HL-60 (cell line): ENCODE measurements around the gene BCL7A.

ENCODE experiments used
- CTCF ChIP-seq: IDR thresholded peaks from one replicate; pipeline ENCODE4 v1.5.1; 2011; ENCODE audit warnings: low read length, control low read depth, inconsistent platforms; ENCODE audit not compliant: insufficient read depth
- POLR2AphosphoS5 ChIP-seq: IDR thresholded peaks from 2 replicates; pipeline ENCODE4 v1.6.1; 2012; ENCODE audit warnings: low read depth
- REST ChIP-seq: IDR thresholded peaks from 2 replicates; pipeline ENCODE4 v1.6.1; 2012; ENCODE audit warnings: low read depth; ENCODE audit not compliant: insufficient replicate concordance
- SPI1 ChIP-seq: IDR thresholded peaks from 2 replicates; pipeline ENCODE4 v1.6.1; 2012; ENCODE audit warnings: low read depth, mild to moderate bottlenecking, borderline replicate concordance

- no peak for TF ChIP-seq CTCF
- TF ChIP-seq REST = no peak
- TF ChIP-seq POLR2AphosphoS5 = no peak
- TF ChIP-seq SPI1 = no peak
Observed at GRCh38 chr12:122106843-122107242, 85.2 kb downstream of the BCL7A start.
